ENCODE results near the gene TES. TPM values are rescaled to one million over a fixed set of nuclear protein-coding genes. Genes with fewer than 3 reads are reported as not detected.
A peak's percentile ranks its signal among the peaks of the same experiment; 100 is the strongest.

TES gene
- polyA plus RNA-seq, 1 donor (not counting 4 experiments of a cell fraction or from before 2014, with no cell fraction given) = 187 TPM

GRCh38 chr7:116258734-116259133 lies 48.4 kb downstream of the TES start:
- Histone ChIP-seq H4K20me1 (ENCODE audit: control insufficient read depth, extremely low read depth, insufficient read depth, low read length) (no peaks in the 10 kb centered on the region), H3K36me3 (ENCODE audit: control insufficient read depth in 2 of 2, extremely low read depth in 1 of 2, insufficient read depth in 2 of 2, low read length in 2 of 2) (peaks cover 8% of the 10 kb centered on the region in 2 experiments), H3K9me1 (ENCODE audit: control insufficient read depth, extremely low read depth, insufficient read depth, low read length) (no peaks in the 10 kb centered on the region), H3K4me2 (ENCODE audit: control insufficient read depth, extremely low read depth, insufficient read depth, low read depth, low read length) (no peak overlapping the region), H2AFZ (ENCODE audit: control insufficient read depth, low read length) (no peak overlapping the region), H3K79me2 (ENCODE audit: control insufficient read depth, insufficient read depth, low read length) (peaks cover under 1% of the 10 kb centered on the region), H3K27me3 (ENCODE audit: control insufficient read depth, extremely low read depth, insufficient read depth, low read length) (no peaks in the 10 kb centered on the region), H3K27ac (ENCODE audit: control insufficient read depth, insufficient read depth, low read length) (peak overlapping the region; percentile 83), H3K9ac (ENCODE audit: control insufficient read depth, extremely low read depth, insufficient read depth, low read length) (peak overlapping the region; percentile 38), H3K4me3 (ENCODE audit: control insufficient read depth in 2 of 3, extremely low read depth in 1 of 3, insufficient read depth in 2 of 3, low read depth in 1 of 3, low read length in 3 of 3) (no peak overlapping the region), H3K9me3 (ENCODE audit: control insufficient read depth, low read depth, low read length) (no peaks in the 10 kb centered on the region), H3K4me1 (ENCODE audit: control insufficient read depth, extremely low read depth, insufficient read depth, low read length) (peaks cover 17% of the 10 kb centered on the region)
- dilution Hi-C loops (cut with MboI; ENCODE audit: extremely low pct_ligation_motif_present, low sequenced_read_pairs) = loop anchor here (25.0 kb wide), 1 partner anchor 254 kb away; no protein-coding TSS in a partner anchor
- DNase-seq (ENCODE audit: low read depth, low spot score) (no peak), FAIRE-seq (no peak)
- TF ChIP-seq EZH2 (IDR thresholded peaks at IDR 0.05; ENCODE audit: low read length) (no peak), CTCF (optimal IDR thresholded peaks at IDR 0.05 in 1 of 3, IDR thresholded peaks at IDR 0.05 in 1 of 3, conservative IDR thresholded peaks at IDR 0.05 in 1 of 3; ENCODE audit: extremely low read depth in 1 of 3, insufficient read depth in 2 of 3, low read length in 3 of 3) (peak; percentile 34 to 59 (median 44))

- no peaks in the 10 kb centered on the region for H3K27me3 ChIP-seq (ENCODE audit: control insufficient read depth, extremely low read depth, insufficient read depth, low read length)
- DNase-seq (ENCODE audit: low read depth, low spot score) = no peak
- dilution Hi-C loops (cut with MboI; ENCODE audit: extremely low pct_ligation_motif_present, low sequenced_read_pairs) = loop anchor here (25.0 kb wide), 1 partner anchor 253 kb away; no protein-coding TSS in a partner anchor
- H3K9ac ChIP-seq (ENCODE audit: control insufficient read depth, extremely low read depth, insufficient read depth, low read length) = peak overlapping the region; percentile 38
- no peak for FAIRE-seq
- H3K36me3 ChIP-seq (ENCODE audit: control insufficient read depth in 2 of 2, extremely low read depth in 1 of 2, insufficient read depth in 2 of 2, low read length in 2 of 2) = peaks cover 5 to 7% of the 10 kb centered on the region in 2 experiments
- H3K4me1 ChIP-seq (ENCODE audit: control insufficient read depth, extremely low read depth, insufficient read depth, low read length) = peaks cover 17% of the 10 kb centered on the region
- peak overlapping the region; percentile 29 for H3K4me2 ChIP-seq (ENCODE audit: control insufficient read depth, extremely low read depth, insufficient read depth, low read depth, low read length)
- H3K27ac ChIP-seq (ENCODE audit: control insufficient read depth, insufficient read depth, low read length) = peak overlapping the region; percentile 83
- no peaks in the 10 kb centered on the region for H3K9me1 ChIP-seq (ENCODE audit: control insufficient read depth, extremely low read depth, insufficient read depth, low read length)
- no peaks in the 10 kb centered on the region for H4K20me1 ChIP-seq (ENCODE audit: control insufficient read depth, extremely low read depth, insufficient read depth, low read length)
- H2AFZ ChIP-seq (ENCODE audit: control insufficient read depth, low read length) = no peak overlapping the region
- H3K79me2 ChIP-seq (ENCODE audit: control insufficient read depth, insufficient read depth, low read length) = no peaks in the 10 kb centered on the region
- TF ChIP-seq EZH2 (IDR thresholded peaks at IDR 0.05; ENCODE audit: low read length) = no peak
- TF ChIP-seq CTCF (optimal IDR thresholded peaks at IDR 0.05 in 1 of 3, IDR thresholded peaks at IDR 0.05 in 1 of 3, conservative IDR thresholded peaks at IDR 0.05 in 1 of 3; ENCODE audit: extremely low read depth in 1 of 3, insufficient read depth in 2 of 3, low read length in 3 of 3) = no peak
- no peak overlapping the region for H3K4me3 ChIP-seq (ENCODE audit: control insufficient read depth in 2 of 3, extremely low read depth in 1 of 3, insufficient read depth in 2 of 3, low read depth in 1 of 3, low read length in 3 of 3)
- H3K9me3 ChIP-seq (ENCODE audit: control insufficient read depth, low read depth, low read length) = no peaks in the 10 kb centered on the region
Measured at GRCh38 chr7:116259156-116259870, 49.0 kb downstream of the TES start.
